GM23248 (cell line): ENCODE data around the gene APBA2.

Experiments used
- EZH2 ChIP-seq: fragments of 200-600 bp; sonication (generic); IDR thresholded peaks from 2 replicates; pipeline ENCODE4 v1.6.1; 2018; ENCODE audit warnings: antibody characterized with exemption, mild to moderate bottlenecking; ENCODE audit not compliant: insufficient read depth, poor library complexity, severe bottlenecking
- EZH2phosphoT487 ChIP-seq: fragments of 200-600 bp; sonication (generic); IDR thresholded peaks from 2 replicates; pipeline ENCODE4 v1.6.1; 2018; ENCODE audit warnings: antibody characterized with exemption, moderate library complexity, mild to moderate bottlenecking, low read depth; ENCODE audit not compliant: insufficient read depth

DNA sequence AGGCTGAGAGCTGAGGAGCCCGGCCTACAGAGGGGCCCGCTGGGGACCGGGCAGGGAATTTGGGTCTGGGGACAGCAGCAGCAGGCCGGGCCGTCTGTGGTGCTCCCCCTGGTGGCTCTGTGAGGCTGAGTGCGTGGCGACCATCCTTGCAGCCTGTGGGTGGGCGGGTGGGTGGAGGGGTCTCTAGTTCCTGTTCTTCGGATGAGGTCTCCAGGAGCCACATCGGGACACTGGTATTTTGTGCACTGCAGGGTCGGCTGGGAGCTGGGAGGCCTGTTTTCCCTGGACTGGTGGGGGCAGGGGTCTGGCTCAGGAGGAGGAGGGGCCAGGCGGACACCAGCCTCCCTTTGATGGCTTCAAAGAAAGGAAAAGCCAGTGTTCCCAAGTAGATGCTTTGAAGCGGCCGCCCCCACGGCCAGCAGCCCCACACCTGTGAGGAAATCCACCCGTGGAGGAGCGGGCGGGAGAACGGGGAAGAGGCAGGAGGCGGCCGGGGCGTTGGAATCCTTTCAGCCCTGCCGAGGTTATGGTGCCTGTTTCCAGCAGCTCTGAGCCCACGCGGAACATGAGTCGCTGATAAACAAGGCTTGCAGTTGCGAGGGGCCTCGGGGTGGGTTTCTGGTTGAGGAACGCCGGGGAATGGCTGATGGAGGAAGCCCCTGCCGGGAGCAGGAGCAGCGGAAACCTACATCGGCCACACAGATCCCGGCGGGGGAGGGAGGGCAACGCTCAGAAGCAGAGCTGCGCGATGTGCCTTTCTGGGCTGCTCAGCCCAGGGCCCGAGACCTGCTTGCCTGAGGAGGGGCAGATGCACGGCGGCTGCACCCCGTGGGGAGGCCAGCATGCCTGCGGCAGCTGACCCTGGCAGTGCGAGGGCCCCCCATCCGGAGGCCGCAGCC, 229.6 kb downstream of the APBA2 start:
- TF ChIP-seq EZH2phosphoT487 = no peak
- TF ChIP-seq EZH2 = no peak
